Eye (tissue), 1 donor: Measurements from ENCODE around the gene MRPL20.
"Not testable (repeated sequence)": the region's sequence is repeated elsewhere in the genome, so short reads cannot be mapped to it uniquely, and the experiment has no call there.

Experiments used
- DNase-seq: peaks from one replicate; pipeline ENCODE4 v3.0.0-alpha.2; 2015

The MRPL20 gene

GRCh38 chr1:1437033-1437903 is 30.2 kb upstream of the MRPL20 start:
- DNase-seq: no peak

- DNase-seq: no peak
These were observed 29.5 kb upstream of the MRPL20 start for GRCh38 chr1:1436630-1437032.

- DNase-seq: no peak
These were observed 29.0 kb upstream of the MRPL20 start for GRCh38 chr1:1435911-1436629.

GRCh38 chr1:1435106-1435903 is 28.2 kb upstream of the MRPL20 start, which contains the start of gene VWA1:
Gene VWA1 (plus strand): TSS chr1:1435690. CDS start chr1:1435749, 59 bp downstream.
- DNase-seq: peak; percentile 83

GRCh38 chr1:1434824-1435105 is 27.7 kb upstream of the MRPL20 start:
- no peak for DNase-seq

- peak; percentile 54 for DNase-seq
These were observed 27.2 kb upstream of the MRPL20 start for GRCh38 chr1:1434131-1434823.

GRCh38 chr1:1433804-1434130 is 26.7 kb upstream of the MRPL20 start:
- DNase-seq: peak; percentile 62

GRCh38 chr1:1432951-1433803 is 26.1 kb upstream of the MRPL20 start:
- DNase-seq: peak; percentile 72

- DNase-seq: peak; percentile 56
These were observed 25.3 kb upstream of the MRPL20 start for GRCh38 chr1:1432274-1432950.

- DNase-seq: peak; percentile 71
These were observed 24.8 kb upstream of the MRPL20 start for GRCh38 chr1:1431845-1432273.

- no peak for DNase-seq
These were observed 24.1 kb upstream of the MRPL20 start for GRCh38 chr1:1430992-1431844.

GRCh38 chr1:1430114-1430982 is 23.3 kb upstream of the MRPL20 start:
- peak; percentile 86 for DNase-seq

GRCh38 chr1:1429671-1430073 is 22.6 kb upstream of the MRPL20 start:
- DNase-seq: no peak

- not testable (repeated sequence) for DNase-seq
These were observed 21.9 kb upstream of the MRPL20 start for GRCh38 chr1:1428967-1429366.

GRCh38 chr1:1428174-1428573 is 21.1 kb upstream of the MRPL20 start:
- DNase-seq: no peak

- peak; percentile 52 for DNase-seq
These were observed 20.7 kb upstream of the MRPL20 start for GRCh38 chr1:1427820-1428148.

GRCh38 chr1:1427106-1427819 is 20.2 kb upstream of the MRPL20 start:
- peak; percentile 84 for DNase-seq

GRCh38 chr1:1426496-1427105 is 19.5 kb upstream of the MRPL20 start:
- no peak for DNase-seq
